GM12878 (cell line): Measurements from ENCODE around the gene HTRA2. TPM values are rescaled to one million over a fixed set of nuclear protein-coding genes. Genes with fewer than 3 reads are reported as not detected.

ENCODE experiments used
- ATAC-seq: fragments of 200-7000 bp; cut with Tn5 transposase; 3 replicates; pipeline ENCODE4 v1.9.1; 2020; ENCODE audit warnings: mild to moderate bottlenecking, moderate library complexity
- BruUV-seq: library from RNA; stranded (reverse); fragments of 400-500 nt; replicated peaks from 2 replicates; lab custom pipeline; 2021; lab: Mats Ljungman, UMichigan
- CTCF ChIA-PET: fragments of 300-600 bp; sonication (Branson Sonifier 250); formaldehyde crosslinking; extraction: SDS; loops from one replicate; lab custom pipeline; 2021; ENCODE audit warnings: inconsistent platforms; lab: Yijun Ruan, JAX
- POLR2A ChIA-PET: fragments of 350-600 bp; formaldehyde crosslinking; extraction: SDS; loops from one replicate; lab custom pipeline; 2021; ENCODE audit warnings: inconsistent platforms; lab: Charles Lee
- RAD21 ChIA-PET: fragments of 300-600 bp; sonication (Branson Sonifier 250); formaldehyde crosslinking; loops from one replicate; lab custom pipeline; 2023; ENCODE audit warnings: antibody characterized with exemption; ENCODE audit not compliant: unreplicated experiment; lab: Charles Lee
- SMC1A ChIA-PET: fragments of 300-600 bp; sonication (Branson Sonifier 250); formaldehyde crosslinking; loops from one replicate; lab custom pipeline; 2023; ENCODE audit not compliant: unreplicated experiment, uncharacterized antibody; lab: Charles Lee
- DNase-seq: peaks from one replicate; pipeline ENCODE4 v3.0.0-alpha.2; 2011; ENCODE audit warnings: low read depth, low spot score
- FAIRE-seq: peaks from 3 replicates; lab custom pipeline; 2011; peaks lifted over from hg19 to GRCh38; lab: Jason Lieb, UNC
- H2AFZ ChIP-seq: 2 replicates; pipeline ENCODE4 v1.6.0; 2011; ENCODE audit warnings: low read depth, low read length, control low read depth; ENCODE audit not compliant: control insufficient read depth
- H3K27ac ChIP-seq: 2 replicates; pipeline ENCODE4 v1.5.1; 2011; ENCODE audit warnings: control low read depth; ENCODE audit not compliant: control insufficient read depth, insufficient read depth
- H3K27me3 ChIP-seq, 2 experiments: replicated peaks in 1 of 2; 2 replicates each; pipeline versions ENCODE4 v1.6.0 to v1.6.1; 2011; ENCODE audit warnings: low read length in 1 of 2; ENCODE audit not compliant: control insufficient read depth in 2 of 2, insufficient read depth in 2 of 2
- H3K36me3 ChIP-seq, 2 experiments: 2 replicates each; pipeline ENCODE4 v1.5.1; 2011; ENCODE audit warnings: low read length in 1 of 2; ENCODE audit not compliant: control insufficient read depth in 2 of 2, insufficient read depth in 2 of 2
- H3K4me1 ChIP-seq: 2 replicates; pipeline ENCODE4 v1.6.1; 2011; ENCODE audit warnings: mild to moderate bottlenecking, low read length, moderate library complexity, mixed read lengths; ENCODE audit not compliant: control insufficient read depth, insufficient read depth
- H3K4me2 ChIP-seq: 2 replicates; pipeline ENCODE4 v1.6.0; 2011; ENCODE audit warnings: control low read depth; ENCODE audit not compliant: control insufficient read depth, insufficient read depth
- H3K4me3 ChIP-seq: fragments of 200-600 bp; sonication (generic); 2 replicates; pipeline ENCODE4 v1.5.1; 2016
- H3K79me2 ChIP-seq: 2 replicates; pipeline ENCODE4 v1.6.0; 2011; ENCODE audit warnings: low read length; ENCODE audit not compliant: control insufficient read depth, insufficient read depth
- H3K9ac ChIP-seq: 2 replicates; pipeline ENCODE4 v1.8.0; 2011; ENCODE audit warnings: low read length, control low read depth, mixed read lengths; ENCODE audit not compliant: control insufficient read depth, insufficient read depth
- H3K9me3 ChIP-seq: replicated peaks from 3 replicates; pipeline ENCODE4 v1.5.1; 2011; ENCODE audit warnings: mild to moderate bottlenecking, low read length; ENCODE audit not compliant: control insufficient read depth, insufficient read depth
- H4K20me1 ChIP-seq: 2 replicates; pipeline ENCODE4 v1.6.0; 2011; ENCODE audit not compliant: control insufficient read depth, insufficient read depth
- CTCF ChIP-seq, 3 experiments: IDR thresholded peaks in 2 of 3; conservative IDR thresholded peaks in 1 of 3; 2 replicates each; pipeline ENCODE4 v1.5.1; 2011; ENCODE audit warnings: low read depth in 3 of 3, low read length in 3 of 3, mild to moderate bottlenecking in 3 of 3, control low read depth in 2 of 3, moderate library complexity in 2 of 3, inconsistent platforms in 1 of 3, mixed read lengths in 1 of 3; ENCODE audit not compliant: control insufficient read depth in 2 of 3, insufficient read depth in 1 of 3; ENCODE audit errors: extremely low read depth in 1 of 3
- ELK1 ChIP-seq: IDR thresholded peaks from 2 replicates; pipeline ENCODE4 v1.6.1; 2012; ENCODE audit warnings: low read depth, low read length, improper control_type of control experiment
- KAT2A ChIP-seq: conservative IDR thresholded peaks from 2 replicates; pipeline ENCODE4 v1.6.1; 2011; ENCODE audit warnings: low read depth, low read length; ENCODE audit not compliant: control insufficient read depth
- MAX ChIP-seq: IDR thresholded peaks from 2 replicates; pipeline ENCODE4 v1.6.1; 2012; ENCODE audit warnings: low read depth, low read length, improper control_type of control experiment
- NFXL1 ChIP-seq: fragments of 450-650 bp; IDR thresholded peaks from 2 replicates; pipeline ENCODE4 v1.6.1; 2017; ENCODE audit warnings: antibody characterized with exemption, mild to moderate bottlenecking, borderline replicate concordance
- POLR2AphosphoS5 ChIP-seq: IDR thresholded peaks from 2 replicates; pipeline ENCODE4 v1.6.1; 2011; ENCODE audit warnings: mild to moderate bottlenecking, low read length, inconsistent platforms
- RAD21 ChIP-seq: IDR thresholded peaks from 2 replicates; pipeline ENCODE4 v1.6.1; 2011; ENCODE audit warnings: mild to moderate bottlenecking, low read depth, low read length, moderate library complexity; ENCODE audit not compliant: insufficient read depth
- YY1 ChIP-seq: IDR thresholded peaks from 2 replicates; pipeline ENCODE4 v1.6.1; 2011; ENCODE audit warnings: low read depth, mild to moderate bottlenecking, low read length
- ZZZ3 ChIP-seq: IDR thresholded peaks from 2 replicates; pipeline ENCODE4 v1.6.1; 2011; ENCODE audit warnings: low read depth; ENCODE audit not compliant: control insufficient read depth, insufficient read length
- WGBS: methylation state at CpG from one replicate; pipeline ENCODE4 v1.1.6; 2016; ENCODE audit warnings: low lambda C conversion rate; ENCODE audit not compliant: insufficient replicate concordance, insufficient coverage; ENCODE audit errors: missing lambda C conversion rate; 5-methylcytosine and 5-hydroxymethylcytosine counted together
- in situ Hi-C: fragments of 300-500 bp; cut with MboI; formaldehyde crosslinking; loops from 9 replicates; pipeline ENCODE4 v1.14.3; 2018; ENCODE audit warnings: mixed read lengths
- intact Hi-C: fragments of 100-400 bp; cut with micrococcal nuclease; formaldehyde crosslinking; loops from one replicate; pipeline ENCODE4 v1.14.2; 2022; ENCODE audit not compliant: unreplicated experiment
- polyA plus RNA-seq, 11 experiments: library from polyadenylated mRNA; depleted of rRNA in 4 of 11; unstranded in 6 of 11; stranded (reverse) in 5 of 11; fragments of >200 nt; fragmentation: Nextera tagmentation in 4 of 11; fragmentation: Illumina TruSeq in 1 of 11; extraction: Ambion mirVana in 4 of 11; extraction: Trizol in 1 of 11; gene quantifications; 1 replicate in 1 of 11; 2 replicates in 10 of 11; pipeline versions ENCODE4 v1.2.1 to v1.2.3, GENCODE V29; 2011 to 2016; ENCODE audit warnings: inconsistent platforms in 2 of 11, missing spikeins in 2 of 11, low read depth in 1 of 11
- total RNA-seq, 4 experiments: library from RNA; depleted of rRNA in 3 of 4; stranded (reverse); fragments of >200 nt in 3 of 4; fragmentation: Illumina TruSeq in 1 of 4; extraction: Trizol in 1 of 4; gene quantifications; 2 replicates each; pipeline versions ENCODE4 v1.2.1 to v1.2.3, GENCODE V29; 2013 to 2021

The HTRA2 gene
- total and polyA plus RNA-seq, 10 of the 15 experiments (the other 5 are each of a cell fraction or from before 2014, with no cell fraction given) = 42.3 to 73.9 (median 54.6) TPM

GRCh38 chr2:74527741-74528140 is 2.0 kb upstream of the HTRA2 start:
- Histone ChIP-seq H3K4me2 (peak overlapping the region; percentile 88), H3K9ac (no peak overlapping the region), H4K20me1 (no peaks in the 10 kb centered on the region), H3K27me3 (no peaks in the 10 kb centered on the region), H3K36me3 (peaks cover 13 to 29% of the 10 kb centered on the region in 2 experiments), H3K79me2 (peaks cover 50% of the 10 kb centered on the region), H3K9me3 (no peaks in the 10 kb centered on the region), H3K4me3 (peak overlapping the region; percentile 84; the same call in 1 of the 2 replicates), H2AFZ (no peak overlapping the region), H3K27ac (no peak overlapping the region), H3K4me1 (peaks cover 33% of the 10 kb centered on the region)
- in situ Hi-C loops (no loop called here), intact Hi-C loops (no loop called here)
- ChIA-PET POLR2A (interaction anchor here (0.7 to 2.6 kb wide), 3 partner anchors 24 to 59 kb away, joined by 3 to 10 read pairs (median 3); partner anchors contain the start of genes CCDC142 and TTC31), CTCF (interaction anchor here (1.5 to 10.4 kb wide), 4 partner anchors 18 to 59 kb away, joined by 4 to 226 read pairs (median 116); partner anchors contain the start of gene PCGF1), RAD21 (interaction anchor here (7.5 kb wide), 1 partner anchor 59 kb away, joined by 158 read pairs; no protein-coding TSS in a partner anchor), SMC1A (interaction anchor here (1.7 to 9.9 kb wide), 3 partner anchors 19 to 59 kb away, joined by 7 to 208 read pairs (median 52); partner anchors contain the start of gene PCGF1)
- DNase-seq (no peak), FAIRE-seq (no peak), ATAC-seq (no peak)
- TF ChIP-seq KAT2A = no peak
- no peak for TF ChIP-seq NFXL1
- no peak for TF ChIP-seq ZZZ3
- TSS peak; percentile 78 for BruUV-seq
- 95% methylated on average over 9 of the region's 9 CpGs for WGBS

GRCh38 chr2:74528600-74529356 is 955 bp upstream of the HTRA2 start:
- Histone ChIP-seq H3K4me2 (peak overlapping the region; percentile 88), H3K9me3 (no peaks in the 10 kb centered on the region), H3K79me2 (peaks cover 50% of the 10 kb centered on the region), H3K36me3 (peaks cover 13 to 39% of the 10 kb centered on the region in 2 experiments), H3K27ac (peak overlapping the region; percentile 96), H3K27me3 (no peaks in the 10 kb centered on the region), H4K20me1 (no peaks in the 10 kb centered on the region), H3K4me3 (peak overlapping the region; percentile 84), H2AFZ (peak overlapping the region; percentile 84), H3K4me1 (peaks cover 33% of the 10 kb centered on the region), H3K9ac (peak overlapping the region; percentile 98)
- CTCF ChIA-PET = interaction anchor here (1.0 to 10.4 kb wide), 5 partner anchors 17 to 58 kb away, joined by 4 to 226 read pairs (median 96); partner anchors contain the start of genes CCDC142, PCGF1 and TTC31
- ATAC-seq (peak; percentile 5), DNase-seq (no peak), FAIRE-seq (no peak)
- no TSS peak for BruUV-seq
- SMC1A ChIA-PET = interaction anchor here (1.3 to 9.9 kb wide), 5 partner anchors 10 to 90 kb away, joined by 3 to 208 read pairs (median 43); partner anchors contain the start of gene PCGF1
- in situ Hi-C loops (no loop called here), intact Hi-C loops (loop anchor here (1.0 kb wide), 4 partner anchors 21 to 74 kb away; partner anchors contain the start of genes PCGF1 and WBP1)
- RAD21 ChIA-PET = interaction anchor here (1.1 to 7.5 kb wide), 11 partner anchors 10 to 72 kb away, joined by 3 to 158 read pairs (median 14); partner anchors contain the start of genes CCDC142, LOXL3, PCGF1 and TTC31
- POLR2A ChIA-PET = interaction anchor here (0.9 to 5.4 kb wide), 10 partner anchors 10 to 73 kb away, joined by 3 to 66 read pairs (median 12); partner anchors contain the start of genes CCDC142, INO80B, PCGF1 and TTC31
- WGBS = 3% methylated on average over 29 of the region's 29 CpGs
- TF ChIP-seq MAX (no peak), POLR2AphosphoS5 (0 out of 2 replicates have a peak, but pooled peaks have one; percentile 3), CTCF (IDR thresholded peaks at IDR 0.05 in 2 of 3, conservative IDR thresholded peaks at IDR 0.05 in 1 of 3; ENCODE audit: control insufficient read depth in 2 of 3, extremely low read depth in 1 of 3, insufficient read depth in 1 of 3, low read depth in 3 of 3, low read length in 3 of 3) (peak in 2 of 3 experiments; percentile 21 to 25; a peak in 2 of 6 replicates), ELK1 (no peak), YY1 (no peak), RAD21 (0 out of 2 replicates have a peak, but pooled peaks have one; percentile 23)
